IgD-negative memory B cell (primary cell): ENCODE results near the gene NFS1. TPM values are rescaled to one million over a fixed set of nuclear protein-coding genes. Genes with fewer than 3 reads are reported as not detected.
"Not testable (repeated sequence)": the region's sequence is repeated elsewhere in the genome, so short reads cannot be mapped to it uniquely, and the experiment has no call there.

Experiments used
- H3K27ac Mint-ChIP-seq, 3 donors: one replicate each; pipeline ENCODE4 v1.8.0; 2020 to 2022; ENCODE audit warnings: mild to moderate bottlenecking in 3 of 3, mixed read lengths in 3 of 3, moderate library complexity in 1 of 3
- H3K27me3 Mint-ChIP-seq: one replicate; pipeline ENCODE4 v1.8.0; 2021; ENCODE audit warnings: mixed read lengths
- H3K36me3 Mint-ChIP-seq: one replicate; pipeline ENCODE4 v1.8.0; 2020; ENCODE audit warnings: mild to moderate bottlenecking, mixed read lengths
- H3K4me1 Mint-ChIP-seq, 3 donors: one replicate each; pipeline ENCODE4 v1.8.0; 2020 to 2022; ENCODE audit warnings: mixed read lengths in 3 of 3, mild to moderate bottlenecking in 1 of 3
- H3K4me3 Mint-ChIP-seq, 4 donors: one replicate each; pipeline ENCODE4 v1.8.0; 2020 to 2022; ENCODE audit warnings: mild to moderate bottlenecking in 4 of 4, mixed read lengths in 4 of 4, moderate library complexity in 3 of 4
- H3K9me3 Mint-ChIP-seq, 3 donors: one replicate each; pipeline ENCODE4 v1.8.0; 2020 to 2021; ENCODE audit warnings: mixed read lengths in 3 of 3, mild to moderate bottlenecking in 1 of 3
- polyA plus RNA-seq: library from polyadenylated mRNA; unstranded; fragments of 300-500 nt; fragmentation: Illumina TruSeq; gene quantifications from one replicate; pipeline ENCODE4 v1.2.3, GENCODE V29; 2021

Gene NFS1
- polyA plus RNA-seq, 1 donor from 2014 or later: 18.1 TPM

DNA sequence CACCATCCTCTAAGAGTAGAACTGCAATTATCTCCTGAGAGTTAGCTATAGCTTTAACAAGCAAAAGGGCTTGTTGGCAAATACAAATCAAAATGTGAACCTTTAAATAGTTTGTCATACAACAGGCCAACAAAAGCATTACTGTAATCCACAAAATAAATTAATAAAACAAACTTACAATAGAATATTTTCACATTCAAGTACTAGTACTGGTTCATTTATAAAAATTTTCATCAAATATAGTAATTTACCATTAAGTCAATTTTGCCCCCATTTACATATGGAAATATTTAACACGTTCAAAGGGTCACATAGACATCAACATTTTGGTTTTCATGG is 33.5 kb upstream of the NFS1 start:
- H3K27me3 Mint-ChIP-seq: no peaks in the 10 kb centered on the region
- H3K27ac Mint-ChIP-seq: peak overlapping the region in 2 of 3 donors; percentile 62 to 90
- H3K4me1 Mint-ChIP-seq: peaks cover 29 to 38% (median 34%) of the 10 kb centered on the region in 3 donors
- H3K36me3 Mint-ChIP-seq: no peaks in the 10 kb centered on the region
- peak overlapping the region in 2 of 4 donors; percentile 27 to 63 for H3K4me3 Mint-ChIP-seq
- no peaks in the 10 kb centered on the region for H3K9me3 Mint-ChIP-seq

GRCh38 chr20:35731862-35732643 is 32.9 kb upstream of the NFS1 start:
- H3K36me3 Mint-ChIP-seq: no peaks in the 10 kb centered on the region
- peaks cover 29 to 38% (median 34%) of the 10 kb centered on the region in 3 donors for H3K4me1 Mint-ChIP-seq
- peak overlapping the region in 1 of 4 donors; percentile 27 for H3K4me3 Mint-ChIP-seq
- no peaks in the 10 kb centered on the region for H3K27me3 Mint-ChIP-seq
- H3K9me3 Mint-ChIP-seq: no peaks in the 10 kb centered on the region
- H3K27ac Mint-ChIP-seq: peak overlapping the region; percentile 41 to 90 (median 62)

GRCh38 chr20:35731469-35731788 is 32.3 kb upstream of the NFS1 start:
- H3K36me3 Mint-ChIP-seq: no peaks in the 10 kb centered on the region
- H3K27ac Mint-ChIP-seq: peak overlapping the region in 2 of 3 donors; percentile 62
- no peaks in the 10 kb centered on the region for H3K27me3 Mint-ChIP-seq
- H3K4me1 Mint-ChIP-seq: peaks cover 29 to 40% (median 34%) of the 10 kb centered on the region in 3 donors
- H3K4me3 Mint-ChIP-seq: no peak overlapping the region
- no peaks in the 10 kb centered on the region for H3K9me3 Mint-ChIP-seq

DNA sequence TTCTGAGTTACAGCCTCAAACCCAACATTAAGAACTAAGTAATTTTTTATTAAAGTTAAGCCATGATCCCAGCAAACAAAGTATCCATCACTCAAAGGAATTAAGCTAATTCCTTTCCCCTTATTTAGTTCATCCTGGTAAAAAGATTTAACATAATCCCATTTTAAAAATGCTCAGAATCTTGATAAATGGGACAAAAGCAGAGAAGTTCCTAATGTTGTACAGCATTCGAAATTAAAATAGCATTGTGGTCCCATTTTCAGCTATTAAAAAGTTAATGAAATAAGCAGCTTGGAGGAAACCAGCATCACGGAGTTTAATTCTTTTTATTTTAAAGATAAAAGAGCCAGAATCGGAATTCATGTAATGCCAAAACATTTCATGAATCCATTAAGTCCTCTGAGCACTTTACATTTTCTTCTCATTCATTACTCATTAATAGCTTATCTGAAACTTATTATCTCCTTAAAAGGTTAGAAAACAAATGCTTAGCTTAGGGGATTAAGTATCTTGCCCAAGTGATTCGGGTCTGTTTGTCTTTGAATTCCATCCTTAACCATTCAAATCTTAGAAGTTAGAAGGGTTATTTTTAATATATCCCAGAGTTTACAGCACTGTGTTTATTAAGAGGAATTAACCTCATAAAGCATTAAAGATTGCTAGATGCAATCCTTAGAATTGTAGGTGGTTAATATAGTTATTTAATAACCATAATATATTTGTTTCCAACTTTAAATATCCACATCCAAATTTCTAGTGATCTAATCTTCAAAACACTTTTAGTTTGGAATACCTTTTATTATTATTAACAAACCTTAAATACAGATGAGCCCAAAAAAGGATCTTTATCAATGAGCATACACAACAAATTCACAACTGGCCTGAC is 31.7 kb upstream of the NFS1 start:
- H3K4me1 Mint-ChIP-seq: peaks cover 23 to 36% (median 28%) of the 10 kb centered on the region in 3 donors
- H3K27me3 Mint-ChIP-seq: no peaks in the 10 kb centered on the region
- no peaks in the 10 kb centered on the region for H3K9me3 Mint-ChIP-seq
- H3K4me3 Mint-ChIP-seq: peak overlapping the region in 1 of 4 donors; percentile 22
- H3K27ac Mint-ChIP-seq: peak overlapping the region in 2 of 3 donors; percentile 31 to 35
- H3K36me3 Mint-ChIP-seq: no peaks in the 10 kb centered on the region

DNA sequence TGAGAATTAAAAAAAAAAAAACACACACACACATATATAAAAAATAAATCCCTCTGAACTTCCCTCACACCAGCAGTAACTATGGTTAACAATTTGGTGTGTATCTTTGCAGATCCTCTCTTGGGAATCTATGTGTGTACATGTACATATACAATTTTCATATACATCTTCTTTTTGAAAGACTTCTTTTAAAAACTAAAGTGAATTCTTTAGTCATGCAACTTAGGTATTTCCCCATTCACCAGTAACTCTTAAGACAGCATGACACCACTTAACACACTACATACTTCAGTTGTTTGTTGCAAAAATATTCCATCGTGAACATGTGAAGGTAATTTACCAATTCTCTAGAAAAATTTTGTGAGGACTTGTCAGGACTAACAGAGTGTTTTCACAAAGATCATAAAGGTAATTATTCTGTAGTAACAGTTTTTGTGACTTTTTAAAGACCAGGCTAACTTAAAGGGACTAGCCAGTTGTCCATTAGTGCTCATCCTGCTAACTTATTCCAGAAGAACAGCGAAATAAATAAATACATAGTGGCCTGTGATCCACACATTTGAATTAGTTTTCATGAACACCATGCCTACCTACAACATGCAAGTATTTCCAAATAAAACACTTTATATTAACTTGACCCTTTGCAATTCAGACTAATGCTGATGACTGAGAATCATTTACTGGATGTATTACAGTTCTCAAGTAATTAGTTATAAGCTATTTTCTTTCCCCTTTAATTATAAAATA is 30.9 kb upstream of the NFS1 start:
- H3K36me3 Mint-ChIP-seq: no peaks in the 10 kb centered on the region
- peaks cover 18 to 35% (median 24%) of the 10 kb centered on the region in 3 donors for H3K4me1 Mint-ChIP-seq
- no peaks in the 10 kb centered on the region for H3K9me3 Mint-ChIP-seq
- H3K27ac Mint-ChIP-seq: peak overlapping the region in 1 of 3 donors; percentile 35
- H3K27me3 Mint-ChIP-seq: no peaks in the 10 kb centered on the region
- H3K4me3 Mint-ChIP-seq: peak overlapping the region in 3 of 4 donors; percentile 22 to 50 (median 36)

- H3K36me3 Mint-ChIP-seq: no peaks in the 10 kb centered on the region
- H3K9me3 Mint-ChIP-seq: no peaks in the 10 kb centered on the region
- H3K4me1 Mint-ChIP-seq: peaks cover 11 to 30% (median 18%) of the 10 kb centered on the region in 3 donors
- no peaks in the 10 kb centered on the region for H3K27me3 Mint-ChIP-seq
- H3K4me3 Mint-ChIP-seq: peak overlapping the region in 1 of 4 donors; percentile 50
- peak overlapping the region in 1 of 3 donors; percentile 35 for H3K27ac Mint-ChIP-seq
Observed at GRCh38 chr20:35729283-35729807, 30.2 kb upstream of the NFS1 start.

DNA sequence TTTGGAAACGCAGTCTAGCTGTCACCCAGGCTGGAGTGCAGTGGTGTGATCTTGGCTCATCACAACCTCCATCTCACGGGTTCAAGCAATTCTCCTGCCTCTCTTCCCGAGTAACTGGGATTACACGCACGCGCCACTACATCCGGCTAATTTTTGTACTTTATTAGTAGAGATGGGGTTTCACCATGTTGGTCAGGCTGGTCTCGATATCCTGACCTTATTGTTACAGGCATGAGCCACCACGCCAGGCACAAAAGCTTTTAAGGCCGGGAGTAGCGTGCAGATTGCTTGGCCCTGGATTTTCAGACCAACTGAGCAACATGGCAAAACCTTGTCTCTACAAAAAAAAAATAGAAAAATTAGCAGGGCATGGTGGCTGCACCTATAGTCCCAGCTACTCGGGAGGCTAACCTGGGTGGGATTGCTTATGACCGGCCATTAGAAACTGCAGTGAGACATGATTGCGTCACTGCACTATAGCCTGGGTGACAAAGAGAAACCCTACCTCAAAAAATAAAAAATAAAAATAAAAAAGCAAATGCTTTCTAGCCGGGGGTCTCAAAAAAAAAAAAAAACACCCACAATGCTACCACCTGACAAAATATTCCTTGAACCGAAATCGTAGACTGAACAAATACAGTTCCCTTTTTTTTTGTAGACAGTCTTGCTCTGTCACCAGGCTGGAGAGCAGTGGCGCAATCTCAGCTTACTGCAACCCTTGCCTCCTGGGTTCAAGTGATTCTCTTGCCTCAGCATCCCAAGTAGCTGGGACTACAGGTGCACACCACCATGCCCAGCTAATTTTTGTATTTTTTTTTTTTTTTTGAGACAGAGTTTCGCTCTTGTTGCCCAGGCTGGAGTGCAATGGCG is 27.9 kb upstream of the NFS1 start:
- no peaks in the 10 kb centered on the region for H3K9me3 Mint-ChIP-seq
- no peaks in the 10 kb centered on the region for H3K36me3 Mint-ChIP-seq
- peak overlapping the region in 1 of 3 donors; percentile 66 for H3K27ac Mint-ChIP-seq
- peaks cover 5 to 18% (median 14%) of the 10 kb centered on the region in 3 donors for H3K4me1 Mint-ChIP-seq
- no peak overlapping the region for H3K4me3 Mint-ChIP-seq
- no peaks in the 10 kb centered on the region for H3K27me3 Mint-ChIP-seq

GRCh38 chr20:35724321-35725230 is 25.4 kb upstream of the NFS1 start:
- no peaks in the 10 kb centered on the region for H3K27me3 Mint-ChIP-seq
- peak overlapping the region in 1 of 4 donors; percentile 11 for H3K4me3 Mint-ChIP-seq
- H3K9me3 Mint-ChIP-seq: no peaks in the 10 kb centered on the region
- peak overlapping the region; percentile 43 to 67 (median 66) for H3K27ac Mint-ChIP-seq
- peaks cover 8 to 10% (median 8%) of the 10 kb centered on the region in 3 donors for H3K4me1 Mint-ChIP-seq
- no peaks in the 10 kb centered on the region for H3K36me3 Mint-ChIP-seq

GRCh38 chr20:35723652-35724320 is 24.6 kb upstream of the NFS1 start:
- Mint-ChIP-seq H3K4me1 (peaks cover 8 to 10% (median 8%) of the 10 kb centered on the region in 3 donors), H3K27ac (peak overlapping the region; percentile 67 to 80 (median 73))
- H3K4me3 Mint-ChIP-seq, H3K36me3 Mint-ChIP-seq, H3K27me3 Mint-ChIP-seq, H3K9me3 Mint-ChIP-seq: not testable (repeated sequence)

DNA sequence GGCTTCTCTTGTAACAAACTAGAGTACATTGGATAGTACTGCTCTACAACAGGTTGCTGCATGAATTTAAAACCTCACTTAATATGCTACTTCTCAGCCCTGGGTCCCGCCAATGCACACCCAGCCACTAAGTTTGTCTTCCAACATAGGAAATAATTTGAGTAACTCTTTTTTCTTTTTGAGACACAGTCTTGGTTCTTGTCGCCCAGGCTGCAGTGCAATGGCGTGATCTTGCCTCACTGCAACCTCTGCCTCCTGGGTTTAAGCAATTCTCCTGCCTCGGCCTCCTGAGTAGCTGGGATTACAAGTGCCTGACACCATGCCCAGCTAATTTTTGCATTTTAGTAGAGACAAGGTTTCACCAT is 24.1 kb upstream of the NFS1 start:
- H3K4me1 Mint-ChIP-seq: peaks cover 8 to 10% (median 8%) of the 10 kb centered on the region in 3 donors
- peak overlapping the region; percentile 67 to 80 (median 73) for H3K27ac Mint-ChIP-seq
- not testable (repeated sequence) for H3K36me3 Mint-ChIP-seq, H3K4me3 Mint-ChIP-seq, H3K9me3 Mint-ChIP-seq, H3K27me3 Mint-ChIP-seq

DNA sequence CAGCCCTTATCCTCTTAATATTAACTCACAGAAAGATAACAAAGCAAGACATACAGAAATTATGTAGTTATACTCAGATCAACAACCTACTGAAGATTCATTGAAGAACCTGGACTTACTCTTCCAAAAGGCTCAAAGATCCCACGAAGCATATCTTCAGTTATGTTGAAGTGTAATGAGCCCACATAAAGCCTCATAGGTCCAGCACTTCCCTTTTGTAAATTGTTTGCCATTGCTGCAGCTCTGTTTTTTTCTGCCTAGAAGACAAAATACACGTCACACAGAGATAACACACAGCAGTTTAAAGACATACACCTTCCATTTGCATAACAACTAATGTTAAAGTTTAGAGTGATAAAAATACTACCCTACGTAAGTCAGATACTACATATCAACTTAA is 22.5 kb upstream of the NFS1 start:
- no peaks in the 10 kb centered on the region for H3K27me3 Mint-ChIP-seq
- no peaks in the 10 kb centered on the region for H3K36me3 Mint-ChIP-seq
- no peaks in the 10 kb centered on the region for H3K9me3 Mint-ChIP-seq
- H3K4me1 Mint-ChIP-seq: peaks cover 8 to 12% (median 9%) of the 10 kb centered on the region in 3 donors
- peak overlapping the region in 2 of 3 donors; percentile 67 to 91 for H3K27ac Mint-ChIP-seq
- H3K4me3 Mint-ChIP-seq: peak overlapping the region in 2 of 4 donors; percentile 11 to 61

GRCh38 chr20:35721219-35721618 is 22.1 kb upstream of the NFS1 start:
- peak overlapping the region in 1 of 4 donors; percentile 61 for H3K4me3 Mint-ChIP-seq
- no peaks in the 10 kb centered on the region for H3K36me3 Mint-ChIP-seq
- peak overlapping the region in 2 of 3 donors; percentile 67 to 91 for H3K27ac Mint-ChIP-seq

More at GRCh38 chr20:35721219-35721618, 22.1 kb upstream of the NFS1 start:
- no peaks in the 10 kb centered on the region for H3K27me3 Mint-ChIP-seq
- no peaks in the 10 kb centered on the region for H3K9me3 Mint-ChIP-seq
- H3K4me1 Mint-ChIP-seq: peaks cover 8 to 12% (median 10%) of the 10 kb centered on the region in 3 donors
